HepG2 (cell line): ENCODE measurements around the gene RNF213. TPM values are rescaled to one million over a fixed set of nuclear protein-coding genes. Genes with fewer than 3 reads are reported as not detected.
A peak's percentile ranks its signal among the peaks of the same experiment; 100 is the strongest.

Experiments
- ASH2L ChIP-seq: fragments of 300-600, 200-600 bp; sonication (generic); IDR thresholded peaks from 2 replicates; pipeline ENCODE4 v1.7.0; 2017; ENCODE audit warnings: low read depth, mild to moderate bottlenecking, moderate library complexity, mixed read lengths, low read length; ENCODE audit not compliant: insufficient read length
- BRCA1 ChIP-seq: sonication (generic); formaldehyde crosslinking; IDR thresholded peaks from 2 replicates; pipeline ENCODE4 v1.4.0; 2020; ENCODE audit warnings: missing genetic modification reagents
- CEBPB ChIP-seq: IDR thresholded peaks from 2 replicates; pipeline ENCODE4 v1.6.1; 2011; ENCODE audit warnings: low read depth, low read length, improper control_type of control experiment, borderline replicate concordance
- CENPBD1 ChIP-seq: sonication (generic); formaldehyde crosslinking; IDR thresholded peaks from 2 replicates; pipeline ENCODE4 v1.8.0; 2022; ENCODE audit warnings: missing genetic modification reagents, low read depth, mild to moderate bottlenecking, borderline replicate concordance
- ETV5 ChIP-seq: IDR thresholded peaks from 2 replicates; pipeline ENCODE4 v1.6.1; 2018; ENCODE audit warnings: missing biosample characterization, missing genetic modification reagents, inconsistent platforms, borderline replicate concordance
- EZH2 ChIP-seq: conservative IDR thresholded peaks from 2 replicates; pipeline ENCODE4 v1.6.1; 2012; ENCODE audit warnings: mild to moderate bottlenecking, low read depth, low read length, moderate library complexity
- HMG20B ChIP-seq: conservative IDR thresholded peaks from 2 replicates; pipeline ENCODE4 v1.6.1; 2016; ENCODE audit warnings: missing genetic modification reagents, missing compliant biosample characterization
- HNRNPK ChIP-seq: fragments of 200-400 bp; formaldehyde crosslinking; IDR thresholded peaks from 2 replicates; pipeline ENCODE4 v1.6.1; 2018; ENCODE audit warnings: low read length, low read depth, moderate library complexity, mild to moderate bottlenecking; ENCODE audit not compliant: poor library complexity, severe bottlenecking
- KDM6A ChIP-seq: IDR thresholded peaks from 2 replicates; pipeline ENCODE4 v1.6.1; 2016; ENCODE audit warnings: low read depth
- KLF13 ChIP-seq: sonication (generic); formaldehyde crosslinking; IDR thresholded peaks from 2 replicates; pipeline ENCODE4 v1.4.0; 2020; ENCODE audit warnings: mild to moderate bottlenecking, missing genetic modification reagents
- MEIS2 ChIP-seq: sonication (generic); formaldehyde crosslinking; IDR thresholded peaks from 2 replicates; pipeline ENCODE4 v1.9.0; 2021; ENCODE audit warnings: mild to moderate bottlenecking, missing genetic modification reagents
- MYNN ChIP-seq: sonication (generic); formaldehyde crosslinking; IDR thresholded peaks from 2 replicates; pipeline ENCODE4 v1.4.0; 2020; ENCODE audit warnings: mild to moderate bottlenecking, low read depth, missing genetic modification reagents
- NFE2L2 ChIP-seq: fragments of 150-350 bp; IDR thresholded peaks from 2 replicates; pipeline ENCODE4 v1.6.1; 2014; ENCODE audit warnings: low read length
- NFIC ChIP-seq: IDR thresholded peaks from 2 replicates; pipeline ENCODE4 v1.6.1; 2012; ENCODE audit warnings: mild to moderate bottlenecking, low read length, inconsistent platforms
- NONO ChIP-seq, 2 experiments: fragments of 450-650 bp in 1 of 2; sonication (generic) in 1 of 2; formaldehyde crosslinking in 1 of 2; IDR thresholded peaks in 1 of 2; conservative IDR thresholded peaks in 1 of 2; 2 replicates each; pipeline versions ENCODE4 v1.6.1 to v1.8.0; 2017 to 2022; ENCODE audit warnings: mild to moderate bottlenecking in 1 of 2, missing genetic modification reagents in 1 of 2, moderate library complexity in 1 of 2
- NR2F6 ChIP-seq, 2 experiments: IDR thresholded peaks; 2 replicates each; pipeline ENCODE4 v1.6.1; 2016; ENCODE audit warnings: antibody characterized with exemption in 1 of 2, mild to moderate bottlenecking in 1 of 2
- PLSCR1 ChIP-seq: sonication (generic); formaldehyde crosslinking; IDR thresholded peaks from 2 replicates; pipeline ENCODE4 v1.5.0; 2020; ENCODE audit warnings: missing genetic modification reagents, mild to moderate bottlenecking, borderline replicate concordance
- PPARG ChIP-seq: conservative IDR thresholded peaks from 2 replicates; pipeline ENCODE4 v1.6.1; 2016; ENCODE audit warnings: missing biosample characterization, missing genetic modification reagents
- PREB ChIP-seq: sonication (generic); formaldehyde crosslinking; IDR thresholded peaks from 2 replicates; pipeline ENCODE4 v1.4.0; 2020; ENCODE audit warnings: missing genetic modification reagents
- SATB2 ChIP-seq: sonication (generic); formaldehyde crosslinking; IDR thresholded peaks from 2 replicates; pipeline ENCODE4 v1.5.0; 2020; ENCODE audit warnings: missing genetic modification reagents
- SNAPC5 ChIP-seq: sonication (generic); formaldehyde crosslinking; IDR thresholded peaks from 2 replicates; pipeline ENCODE4 v1.8.1; 2023; ENCODE audit warnings: mild to moderate bottlenecking, missing genetic modification reagents, borderline replicate concordance
- TMF1 ChIP-seq: sonication (generic); formaldehyde crosslinking; IDR thresholded peaks from 2 replicates; pipeline ENCODE4 v1.8.1; 2022; ENCODE audit warnings: low read depth, missing genetic modification reagents
- TOE1 ChIP-seq: sonication (generic); formaldehyde crosslinking; IDR thresholded peaks from 2 replicates; pipeline ENCODE4 v1.4.0; 2020; ENCODE audit warnings: mild to moderate bottlenecking, missing genetic modification reagents
- TP53 ChIP-seq: sonication (generic); formaldehyde crosslinking; conservative IDR thresholded peaks from 2 replicates; pipeline ENCODE4 v1.4.0; 2020; ENCODE audit warnings: missing genetic modification reagents
- ZNF121 ChIP-seq: sonication (generic); formaldehyde crosslinking; IDR thresholded peaks from 2 replicates; pipeline ENCODE4 v1.5.0; 2020; ENCODE audit warnings: mild to moderate bottlenecking, missing genetic modification reagents
- ZNF24 ChIP-seq: fragments of 450-650 bp; IDR thresholded peaks from 2 replicates; pipeline ENCODE4 v1.6.1; 2017; ENCODE audit warnings: antibody characterized with exemption, mild to moderate bottlenecking
- ZNF251 ChIP-seq: sonication (generic); formaldehyde crosslinking; IDR thresholded peaks from 2 replicates; pipeline ENCODE4 v1.9.0; 2021; ENCODE audit warnings: mild to moderate bottlenecking, missing genetic modification reagents
- ZNF274 ChIP-seq: sonication (generic); formaldehyde crosslinking; IDR thresholded peaks from 2 replicates; pipeline ENCODE4 v1.5.1; 2020; ENCODE audit warnings: mild to moderate bottlenecking, missing genetic modification reagents
- ZNF572 ChIP-seq: sonication (generic); formaldehyde crosslinking; IDR thresholded peaks from 2 replicates; pipeline ENCODE4 v1.5.1; 2020; ENCODE audit warnings: mild to moderate bottlenecking, missing genetic modification reagents
- ZNF761 ChIP-seq: sonication (generic); formaldehyde crosslinking; conservative IDR thresholded peaks from 2 replicates; pipeline ENCODE4 v1.4.0; 2020; ENCODE audit warnings: mild to moderate bottlenecking, missing genetic modification reagents
- ZNF878 ChIP-seq: sonication (generic); formaldehyde crosslinking; IDR thresholded peaks from 2 replicates; pipeline ENCODE4 v1.8.1; 2023; ENCODE audit warnings: mild to moderate bottlenecking, missing genetic modification reagents, moderate library complexity
- polyA plus RNA-seq, 8 experiments: library from polyadenylated mRNA; depleted of rRNA in 3 of 8; stranded (reverse) in 7 of 8; unstranded in 1 of 8; fragments of >200 nt; fragmentation: Illumina TruSeq in 4 of 8; extraction: Trizol in 4 of 8; gene quantifications; 2 replicates each; pipeline versions ENCODE4 v1.2.1 to v1.2.3, GENCODE V29; 2011 to 2016; ENCODE audit warnings: low read depth in 4 of 8, missing spikeins in 1 of 8, mixed read lengths in 1 of 8; ENCODE audit not compliant: insufficient read depth in 1 of 8
- total RNA-seq, 5 experiments: library from RNA; depleted of rRNA; stranded (reverse); fragments of >200 nt; fragmentation: Illumina TruSeq; extraction: Trizol; gene quantifications; 2 replicates each; pipeline ENCODE4 v1.2.3, GENCODE V29; 2016; ENCODE audit warnings: low read depth in 1 of 5

Gene RNF213
- total and polyA plus RNA-seq, 2 of the 13 experiments (the other 11 are each of a cell fraction or from before 2014, with no cell fraction given): 38.6 to 38.7 TPM

GRCh38 chr17:80441133-80441578, 180.5 kb downstream of the RNF213 start (continued):
- TF ChIP-seq TMF1 (CRISPR knock-in tag) (no peak), ZNF274 (CRISPR knock-in tag) (peak; percentile 83; the same call in 1 of the 2 replicates), EZH2 (no peak), ZNF572 (no peak), PPARG (CRISPR knock-in tag) (peak; percentile 69), ZNF878 (CRISPR knock-in tag) (0 out of 2 replicates have a peak, but pooled peaks have one; percentile 24), TP53 (CRISPR knock-in tag) (no peak), HMG20B (peak; percentile 68; the same call in 1 of the 2 replicates), PREB (CRISPR knock-in tag) (peak; percentile 39; the same call in 1 of the 2 replicates), ZNF251 (CRISPR knock-in tag) (0 out of 2 replicates have a peak, but pooled peaks have one; percentile 70), CENPBD1 (CRISPR knock-in tag) (no peak), KLF13 (0 out of 2 replicates have a peak, but pooled peaks have one; percentile 23), MEIS2 (CRISPR knock-in tag) (peak; percentile 96; the same call in 1 of the 2 replicates), ASH2L (no peak), ZNF121 (CRISPR knock-in tag) (no peak), HNRNPK (no peak), ETV5 (CRISPR knock-in tag) (peak; percentile 65), ZNF24 (no peak), SATB2 (CRISPR knock-in tag) (peak; percentile 94), SNAPC5 (CRISPR knock-in tag) (peak; percentile 46; the same call in 1 of the 2 replicates), CEBPB (no peak), KDM6A (CRISPR knock-in tag) (no peak), ZNF761 (CRISPR knock-in tag) (no peak; the same call in 1 of the 2 replicates), NFIC (no peak), NONO (IDR thresholded peaks at IDR 0.05) (no peak), NONO (CRISPR knock-in tag; conservative IDR thresholded peaks at IDR 0.05) (no peak), BRCA1 (CRISPR knock-in tag) (peak; percentile 97), NR2F6 (IDR thresholded peaks at IDR 0.05) (no peak), NR2F6 (CRISPR knock-in tag; IDR thresholded peaks at IDR 0.05) (0 out of 2 replicates have a peak, but pooled peaks have one; percentile 26), PLSCR1 (CRISPR knock-in tag) (no peak), NFE2L2 (no peak), MYNN (CRISPR knock-in tag) (peak; percentile 87; the same call in 1 of the 2 replicates), TOE1 (CRISPR knock-in tag) (0 out of 2 replicates have a peak, but pooled peaks have one; percentile 82)
